Activated gamma-delta T cell (primary cell): ENCODE measurements around the gene TBL3.
"Not testable (repeated sequence)": the region's sequence is repeated elsewhere in the genome, so short reads cannot be mapped to it uniquely, and the experiment has no call there.

Experiments
- DNase-seq: peaks from one replicate; lab custom pipeline; 2025; lab: John Stamatoyannopoulos, UW

Gene TBL3

GRCh38 chr16:1942810-1943726 is 28.8 kb upstream of the TBL3 start, which contains the start of gene MSRB1:
Gene MSRB1 (minus strand): TSS chr16:1943199. CDS start chr16:1943156, 43 bp downstream.
- peak; percentile 94 for DNase-seq

- DNase-seq, result no peak
These were observed 27.1 kb upstream of the TBL3 start for GRCh38 chr16:1944612-1945199.

GRCh38 chr16:1945559-1946391 is 26.1 kb upstream of the TBL3 start:
- DNase-seq, result no peak

- no peak for DNase-seq
These were observed 25.1 kb upstream of the TBL3 start for GRCh38 chr16:1946495-1947368.

- DNase-seq, result no peak
These were observed 24.5 kb upstream of the TBL3 start for GRCh38 chr16:1947369-1947670.

GRCh38 chr16:1949507-1949906 is 22.3 kb upstream of the TBL3 start:
- DNase-seq, result no peak

- no peak for DNase-seq
These were observed 21.8 kb upstream of the TBL3 start for GRCh38 chr16:1950047-1950446.

- no peak for DNase-seq
These were observed 21.3 kb upstream of the TBL3 start for GRCh38 chr16:1950559-1950958.

GRCh38 chr16:1953734-1954133 is 18.1 kb upstream of the TBL3 start:
- no peak for DNase-seq

- not testable (repeated sequence) for DNase-seq
These were observed 14.3 kb upstream of the TBL3 start for GRCh38 chr16:1957434-1958142.

GRCh38 chr16:1958143-1958491 is 13.7 kb upstream of the TBL3 start:
- not testable (repeated sequence) for DNase-seq

- DNase-seq, result no peak
These were observed 13.1 kb upstream of the TBL3 start for GRCh38 chr16:1958715-1959268.

- DNase-seq, result peak; percentile 83
These were observed 12.4 kb upstream of the TBL3 start, which contains the start of gene NDUFB10 for GRCh38 chr16:1959269-1960039. Gene NDUFB10 (plus strand): TSS chr16:1959538. CDS start chr16:1959625, 87 bp downstream.

GRCh38 chr16:1960665-1961630 is 10.9 kb upstream of the TBL3 start:
- DNase-seq, result no peak

- DNase-seq, result no peak
These were observed 10.2 kb upstream of the TBL3 start for GRCh38 chr16:1961651-1962067.

- not testable (repeated sequence) for DNase-seq
These were observed 9.4 kb upstream of the TBL3 start for GRCh38 chr16:1962161-1963153.

- no peak for DNase-seq
These were observed 7.9 kb upstream of the TBL3 start for GRCh38 chr16:1963806-1964505.
